Anterior cingulate cortex (tissue), 58 donors: ENCODE data around the gene MRLN.
A peak's percentile ranks its signal among the peaks of the same experiment; 100 is the strongest.

Source experiments
- DNase-seq, 58 donors: peaks; one replicate each; lab custom pipeline; 2025; lab: John Stamatoyannopoulos, UW

MRLN gene

DNA sequence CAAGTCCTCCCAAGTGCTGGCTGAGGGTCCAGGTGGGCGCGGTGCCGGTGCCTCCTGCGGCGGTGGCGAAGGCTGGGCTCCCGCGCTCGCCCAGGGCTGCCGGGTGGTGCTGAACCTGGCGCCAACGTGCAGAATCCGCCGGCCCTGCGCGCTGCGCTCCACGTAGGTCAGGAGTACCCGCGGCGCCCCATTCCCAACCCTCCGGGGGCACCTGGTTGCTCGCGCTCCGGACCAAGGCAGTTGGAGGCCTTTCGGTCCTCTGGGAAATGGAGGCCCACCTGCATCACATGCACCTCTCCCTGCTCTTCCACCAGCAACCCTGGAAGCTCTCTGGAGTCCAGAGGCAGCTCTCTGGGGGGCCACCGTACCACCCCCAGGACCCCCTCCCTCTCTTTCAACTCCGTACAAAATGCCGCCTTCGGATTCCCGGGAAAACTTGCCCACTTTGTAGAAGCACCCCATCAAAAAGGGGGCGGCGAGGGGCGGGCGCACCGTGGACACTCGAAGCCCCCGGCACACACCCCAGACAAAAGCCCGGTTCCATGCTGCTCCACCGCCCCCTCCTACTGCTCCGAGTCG is 44.4 kb downstream of the MRLN start:
- DNase-seq, result peak in 12 of 58 donors; percentile 0 to 17 (median 4)

DNA sequence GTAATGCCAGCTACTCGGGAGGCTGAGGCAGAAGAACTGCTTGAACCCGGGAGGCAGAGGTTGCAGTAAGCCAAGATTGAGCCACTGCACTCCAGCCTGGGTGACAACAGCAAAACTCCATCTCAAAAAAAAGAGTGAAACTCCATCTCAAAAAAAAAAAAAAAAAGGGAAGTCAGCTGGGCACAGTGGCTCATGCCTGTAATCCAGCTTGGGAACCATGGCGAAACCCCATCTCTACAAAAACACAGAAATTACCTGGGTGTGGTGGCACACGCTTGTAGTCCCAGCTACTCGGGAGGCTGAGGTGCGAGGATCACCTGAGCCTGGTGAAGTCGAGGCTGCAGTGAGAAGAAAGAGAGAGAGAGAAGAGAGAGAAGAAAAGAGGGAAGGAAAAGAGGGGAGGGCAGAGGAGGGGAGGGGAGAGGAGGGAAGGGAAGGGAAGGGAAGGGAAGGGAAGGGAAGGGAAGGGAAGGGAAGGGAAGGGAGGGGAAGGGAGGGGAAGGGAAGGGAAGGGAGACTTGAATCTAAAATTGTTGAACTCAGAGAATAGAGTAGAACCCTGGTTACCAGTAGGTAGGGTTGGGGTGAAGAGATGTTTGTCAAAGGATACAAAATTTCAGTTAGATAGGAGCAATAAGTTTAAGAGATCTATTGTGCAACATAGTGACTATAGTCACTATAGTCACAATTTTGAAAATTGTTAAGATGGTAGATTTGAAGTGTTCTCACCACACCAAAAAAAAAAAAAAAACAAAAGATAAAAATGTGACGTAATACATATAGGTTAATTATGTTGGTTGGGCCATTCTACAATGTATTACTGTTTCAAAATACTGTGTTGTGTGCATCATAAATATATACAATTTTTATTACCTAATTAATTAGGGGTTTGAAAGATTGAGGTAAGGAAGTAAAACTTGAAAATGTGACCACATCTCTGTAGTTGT is 46.1 kb downstream of the MRLN start:
- DNase-seq, result no peak

DNA sequence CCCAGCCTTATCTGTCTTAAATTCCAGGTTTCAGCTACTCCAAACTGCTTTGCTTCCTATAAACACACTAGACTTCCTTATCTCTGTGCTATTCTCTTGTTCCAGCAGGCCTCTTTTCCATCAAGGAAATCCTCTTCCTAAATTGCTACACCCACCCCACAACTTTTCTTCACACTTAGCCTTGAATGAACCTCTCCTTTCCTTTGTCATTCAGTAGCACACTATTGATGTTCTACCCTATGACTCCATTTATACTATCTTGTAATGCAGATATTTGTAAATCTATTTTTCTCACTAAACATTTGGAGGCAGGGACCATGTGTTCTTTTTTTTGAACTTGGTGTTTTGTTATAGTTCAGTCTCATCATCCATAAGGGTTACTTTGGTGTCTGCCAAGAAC is 47.3 kb downstream of the MRLN start:
- DNase-seq, result no peak

DNA sequence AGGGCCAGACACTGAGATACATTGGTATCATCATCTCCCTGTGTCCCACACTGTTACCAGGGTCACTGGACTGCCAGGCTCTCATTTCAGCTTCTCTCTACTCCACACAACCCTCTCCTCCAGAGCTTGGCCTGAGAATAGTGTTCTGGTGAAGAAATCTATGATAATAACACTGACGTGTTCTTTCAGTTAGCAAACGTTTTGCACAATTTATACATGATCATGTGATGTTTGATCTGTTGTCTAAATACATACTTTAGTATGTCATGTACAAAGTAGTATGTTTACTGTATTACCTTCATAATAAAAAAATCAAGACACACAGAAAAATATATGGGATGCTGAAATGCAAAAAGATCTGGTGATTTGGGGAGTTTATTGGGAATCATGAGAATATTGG is 48.6 kb downstream of the MRLN start:
- no peak for DNase-seq

DNA sequence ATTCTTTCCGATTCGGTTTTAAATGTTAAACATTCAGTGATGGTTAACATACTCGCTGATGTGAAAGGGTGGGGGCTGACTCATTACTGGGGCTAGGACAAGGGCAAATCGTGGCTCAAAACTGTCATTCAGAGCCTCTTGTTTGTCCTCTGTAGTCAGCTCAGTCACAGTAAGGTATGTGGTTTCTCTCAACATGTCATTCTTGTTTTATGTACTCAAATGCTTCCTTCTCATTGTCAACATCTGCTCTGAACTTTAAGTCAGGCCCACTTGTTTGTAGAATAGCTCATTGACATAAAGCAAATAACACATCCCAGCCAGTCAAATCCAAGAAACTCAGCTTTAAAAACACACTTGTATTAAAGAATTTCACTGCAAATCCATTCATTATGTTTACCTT is 50.9 kb downstream of the MRLN start:
- no peak for DNase-seq

DNA sequence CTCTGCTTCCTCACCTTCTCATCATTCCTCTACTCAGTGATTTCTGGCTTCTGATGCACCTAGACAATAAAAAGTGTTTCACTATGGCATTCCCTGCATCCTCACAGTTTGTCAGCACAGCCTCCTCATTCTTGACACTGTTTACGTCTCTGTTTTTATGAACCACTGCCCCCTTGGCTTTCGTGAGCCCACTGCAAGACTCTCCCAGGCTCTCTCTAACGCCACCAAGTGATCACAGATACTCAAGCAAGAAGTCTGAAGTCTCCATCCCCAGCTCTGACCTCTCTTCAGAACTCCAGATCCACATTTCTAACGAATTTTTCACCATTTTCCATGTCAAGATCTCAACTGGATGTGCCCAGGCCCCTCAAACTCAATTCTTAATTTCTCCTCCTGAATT is 52.5 kb downstream of the MRLN start:
- no peak for DNase-seq

DNA sequence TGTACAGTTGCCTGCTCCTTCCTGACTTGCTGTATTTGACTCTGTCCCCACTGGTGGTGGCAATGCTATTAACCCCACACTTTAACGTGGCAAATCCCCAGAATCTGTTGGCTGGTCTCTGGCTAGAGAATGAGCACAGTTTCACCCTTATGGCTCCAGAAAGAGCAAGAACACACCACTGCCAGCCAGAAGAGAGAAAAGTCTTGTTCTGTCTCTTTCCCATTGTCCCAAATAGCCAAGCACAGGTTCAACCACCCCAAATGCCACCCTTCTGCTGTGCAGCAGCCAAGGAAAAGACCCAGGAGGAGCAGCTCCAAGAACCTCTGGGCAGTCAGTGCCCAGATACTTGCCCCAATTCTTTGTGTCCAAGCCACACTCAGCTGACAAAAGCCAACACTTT is 54.9 kb downstream of the MRLN start:
- peak in 26 of 58 donors; percentile 0 to 55 (median 20) for DNase-seq

DNA sequence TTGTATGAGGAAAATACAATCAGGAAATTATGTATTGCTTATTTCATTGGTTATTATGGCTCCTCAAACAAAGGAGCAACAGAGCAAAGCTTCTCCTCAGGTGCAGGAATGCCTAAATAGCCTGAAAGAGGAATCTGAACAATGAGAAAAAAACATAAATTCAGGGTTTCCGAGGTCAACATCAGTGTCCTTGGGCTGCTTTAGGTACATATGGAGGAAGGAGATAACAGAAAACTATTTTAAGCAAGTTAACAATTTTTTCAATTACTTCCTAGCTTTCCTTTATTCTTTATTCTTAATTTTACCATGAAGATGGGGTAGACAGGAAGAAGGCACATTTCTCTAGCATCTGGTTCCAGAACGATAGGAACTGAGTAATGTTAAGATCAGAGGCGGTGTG is 57.6 kb downstream of the MRLN start:
- no peak for DNase-seq

DNA sequence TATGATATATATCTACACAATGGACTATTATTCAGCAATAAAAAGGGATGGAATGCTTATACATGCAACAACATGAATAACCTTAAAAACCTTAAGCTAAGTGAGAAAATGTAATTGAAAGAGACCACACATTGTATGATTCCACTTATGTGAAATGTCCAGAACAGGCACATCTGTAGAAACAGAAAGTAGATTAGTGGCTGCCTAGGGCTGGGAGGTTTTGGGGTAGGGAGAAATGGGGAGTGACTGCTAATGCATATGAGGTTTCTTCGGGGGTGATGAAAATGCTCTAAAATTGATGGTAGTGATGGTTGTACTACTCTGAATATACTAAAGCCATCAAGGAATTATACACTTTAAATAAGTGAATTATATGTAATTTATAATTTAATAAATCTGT is 58.3 kb downstream of the MRLN start:
- DNase-seq, result no peak

DNA sequence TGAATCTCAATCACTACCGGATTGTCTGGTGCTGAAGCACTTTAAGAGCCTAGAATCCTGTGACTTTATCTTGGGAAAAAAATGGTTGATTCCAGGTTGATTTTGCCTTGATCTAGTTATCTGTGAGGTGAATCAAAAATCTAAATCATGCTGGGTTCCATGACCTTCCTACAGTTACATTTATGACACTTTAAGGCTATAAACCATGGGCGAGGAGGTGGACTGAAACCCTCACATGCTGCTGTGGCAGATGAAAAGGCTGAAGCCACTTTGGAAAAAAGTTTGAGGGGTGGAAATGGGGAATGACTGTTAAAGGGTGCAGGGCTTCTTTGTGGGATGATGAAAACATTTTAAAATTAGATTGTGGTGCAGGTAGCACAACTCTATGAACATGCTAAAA is 61.1 kb downstream of the MRLN start:
- DNase-seq, result no peak

DNA sequence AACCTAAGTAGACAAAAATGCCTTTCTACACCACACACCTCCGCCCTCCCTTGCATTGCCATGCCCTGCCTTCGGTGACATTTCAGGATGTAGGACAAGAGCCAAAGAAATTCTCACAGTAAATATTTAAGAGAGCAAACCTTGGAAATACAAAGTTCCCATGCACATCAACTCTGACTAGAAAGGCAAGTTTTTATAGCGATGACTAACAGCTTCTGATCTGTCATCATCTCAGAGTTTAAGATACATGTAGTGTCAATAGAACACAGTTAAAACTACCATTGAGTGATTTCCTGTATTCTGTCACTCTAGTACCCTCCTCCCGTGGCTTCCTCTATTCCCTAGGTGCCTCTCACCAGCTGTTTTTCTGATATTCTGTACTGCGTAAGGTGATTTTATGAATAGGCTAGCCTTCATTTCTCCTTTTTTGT is 64.3 kb downstream of the MRLN start:
- no peak for DNase-seq

DNA sequence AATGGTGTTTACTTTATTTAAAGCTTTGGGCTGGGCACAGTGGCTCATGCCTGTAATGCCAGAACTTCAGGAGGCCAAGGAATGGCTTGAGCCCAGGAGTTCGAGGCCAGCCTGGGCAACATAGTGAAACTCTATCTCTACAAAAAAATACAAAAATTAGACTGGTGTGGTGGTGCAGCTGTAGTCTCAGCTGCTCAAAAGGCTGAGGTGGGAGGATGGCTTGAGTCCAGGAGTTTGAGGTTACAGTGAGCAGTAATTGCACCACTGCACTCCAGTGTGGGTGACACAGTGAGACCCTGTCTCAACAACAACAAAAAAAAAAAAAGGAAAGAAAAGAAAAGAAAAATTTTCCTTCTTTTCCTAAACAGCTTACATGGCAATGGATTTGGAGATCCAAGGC is 65.6 kb downstream of the MRLN start:
- DNase-seq, result no peak
